GM12878 (cell line): Measurements from ENCODE around the gene ZFP64. TPM values are rescaled to one million over a fixed set of nuclear protein-coding genes. Genes with fewer than 3 reads are reported as not detected.

Experiments used
- BCL3 ChIP-seq: IDR thresholded peaks from 2 replicates; pipeline ENCODE4 v1.6.1; 2011; ENCODE audit warnings: borderline replicate concordance, low read depth, mild to moderate bottlenecking, moderate library complexity, low read length; ENCODE audit not compliant: insufficient read depth, poor library complexity, severe bottlenecking
- BHLHE40 ChIP-seq, 2 experiments: fragments of 450-650 bp in 1 of 2; IDR thresholded peaks; 2 replicates each; pipeline ENCODE4 v1.6.1; 2011 to 2017; ENCODE audit warnings: low read depth in 2 of 2, borderline replicate concordance in 1 of 2, improper control_type of control experiment in 1 of 2, low read length in 1 of 2, mild to moderate bottlenecking in 1 of 2
- CHD4 ChIP-seq: fragments of 200-600 bp; sonication (generic); IDR thresholded peaks from 2 replicates; pipeline ENCODE4 v1.6.1; 2016; ENCODE audit warnings: mild to moderate bottlenecking
- E2F4 ChIP-seq: IDR thresholded peaks from 2 replicates; pipeline ENCODE4 v1.6.1; 2012; ENCODE audit warnings: low read depth, low read length, improper control_type of control experiment
- ETV6 ChIP-seq, 2 experiments: fragments of 450-650 bp in 1 of 2; IDR thresholded peaks in 1 of 2; conservative IDR thresholded peaks in 1 of 2; 2 replicates each; pipeline ENCODE4 v1.6.1; 2014; ENCODE audit warnings: antibody characterized with exemption in 1 of 2, borderline replicate concordance in 1 of 2, low read depth in 1 of 2, mild to moderate bottlenecking in 1 of 2, moderate library complexity in 1 of 2
- FOXK2 ChIP-seq: fragments of 450-650 bp; IDR thresholded peaks from 2 replicates; pipeline ENCODE4 v1.6.1; 2017; ENCODE audit warnings: mild to moderate bottlenecking, moderate library complexity
- GATAD2B ChIP-seq: fragments of 450-650 bp; conservative IDR thresholded peaks from 2 replicates; pipeline ENCODE4 v1.6.1; 2017; ENCODE audit warnings: low read depth, mild to moderate bottlenecking, moderate library complexity
- IKZF1 ChIP-seq: fragments of 450-650 bp; conservative IDR thresholded peaks from 2 replicates; pipeline ENCODE4 v1.6.1; 2017; ENCODE audit warnings: antibody characterized with exemption, mild to moderate bottlenecking
- IRF3 ChIP-seq: fragments of 450-650 bp; IDR thresholded peaks from 2 replicates; pipeline ENCODE4 v1.6.1; 2014; ENCODE audit warnings: mild to moderate bottlenecking
- KDM1A ChIP-seq: fragments of 200-600 bp; sonication (generic); IDR thresholded peaks from 2 replicates; pipeline ENCODE4 v1.6.1; 2016; ENCODE audit warnings: borderline replicate concordance
- MXI1 ChIP-seq: fragments of 150-350 bp; IDR thresholded peaks from 2 replicates; pipeline ENCODE4 v1.6.1; 2011; ENCODE audit warnings: low read depth, mild to moderate bottlenecking, inconsistent platforms, low read length, improper control_type of control experiment
- NFYA ChIP-seq: IDR thresholded peaks from 2 replicates; pipeline ENCODE4 v1.6.1; 2011; ENCODE audit warnings: low read depth, mild to moderate bottlenecking, low read length, improper control_type of control experiment, borderline replicate concordance
- NR2C1 ChIP-seq: fragments of 450-650 bp; IDR thresholded peaks from 2 replicates; pipeline ENCODE4 v1.6.1; 2017; ENCODE audit warnings: antibody characterized with exemption, mild to moderate bottlenecking, moderate library complexity
- NRF1 ChIP-seq: conservative IDR thresholded peaks from 2 replicates; pipeline ENCODE4 v1.6.1; 2011; ENCODE audit warnings: mild to moderate bottlenecking, low read depth, low read length, improper control_type of control experiment
- RAD51 ChIP-seq: fragments of 450-650 bp; IDR thresholded peaks from 2 replicates; pipeline ENCODE4 v1.6.1; 2016; ENCODE audit warnings: moderate library complexity, mild to moderate bottlenecking, inconsistent platforms
- RB1 ChIP-seq: fragments of 450-650 bp; formaldehyde crosslinking; IDR thresholded peaks from 2 replicates; pipeline ENCODE4 v1.6.1; 2017; ENCODE audit warnings: mild to moderate bottlenecking, borderline replicate concordance
- RELA ChIP-seq: fragments of 450-650 bp; IDR thresholded peaks from 2 replicates; pipeline ENCODE4 v1.8.0; 2014; ENCODE audit warnings: borderline replicate concordance; ENCODE audit not compliant: partially characterized antibody
- RUNX3 ChIP-seq: IDR thresholded peaks from 2 replicates; pipeline ENCODE4 v1.6.1; 2012; ENCODE audit warnings: low read length, inconsistent platforms
- SPI1 ChIP-seq: IDR thresholded peaks from 2 replicates; pipeline ENCODE4 v1.6.1; 2011; ENCODE audit warnings: low read depth, mild to moderate bottlenecking, low read length, moderate library complexity, borderline replicate concordance; ENCODE audit not compliant: insufficient read depth
- SRF ChIP-seq, 2 experiments: IDR thresholded peaks; 2 replicates each; pipeline ENCODE4 v1.6.1; 2011; ENCODE audit warnings: low read depth in 2 of 2, low read length in 2 of 2, mild to moderate bottlenecking in 1 of 2, moderate library complexity in 1 of 2
- TCF7 ChIP-seq: IDR thresholded peaks from 2 replicates; pipeline ENCODE4 v1.6.1; 2014; ENCODE audit warnings: antibody characterized with exemption, borderline replicate concordance
- YY1 ChIP-seq: IDR thresholded peaks from 2 replicates; pipeline ENCODE4 v1.6.1; 2011; ENCODE audit warnings: low read depth, mild to moderate bottlenecking, low read length
- ZNF24 ChIP-seq: fragments of 450-650 bp; IDR thresholded peaks from 2 replicates; pipeline ENCODE4 v1.6.1; 2017; ENCODE audit warnings: antibody characterized with exemption, mild to moderate bottlenecking
- ZZZ3 ChIP-seq: IDR thresholded peaks from 2 replicates; pipeline ENCODE4 v1.6.1; 2011; ENCODE audit warnings: low read depth; ENCODE audit not compliant: control insufficient read depth, insufficient read length
- polyA plus RNA-seq, 11 experiments: library from polyadenylated mRNA; depleted of rRNA in 4 of 11; unstranded in 6 of 11; stranded (reverse) in 5 of 11; fragments of >200 nt; fragmentation: Nextera tagmentation in 4 of 11; fragmentation: Illumina TruSeq in 1 of 11; extraction: Ambion mirVana in 4 of 11; extraction: Trizol in 1 of 11; gene quantifications; 1 replicate in 1 of 11; 2 replicates in 10 of 11; pipeline versions ENCODE4 v1.2.1 to v1.2.3, GENCODE V29; 2011 to 2016; ENCODE audit warnings: inconsistent platforms in 2 of 11, missing spikeins in 2 of 11, low read depth in 1 of 11
- total RNA-seq, 4 experiments: library from RNA; depleted of rRNA in 3 of 4; stranded (reverse); fragments of >200 nt in 3 of 4; fragmentation: Illumina TruSeq in 1 of 4; extraction: Trizol in 1 of 4; gene quantifications; 2 replicates each; pipeline versions ENCODE4 v1.2.1 to v1.2.3, GENCODE V29; 2013 to 2021
- TF ChIP-seq, protein P1 (sequence below): fragments of 450-650 bp; IDR thresholded peaks from 2 replicates; pipeline ENCODE4 v1.6.1; 2017; ENCODE audit warnings: low read depth, mild to moderate bottlenecking, moderate library complexity

ZFP64 gene
- total and polyA plus RNA-seq, 10 of the 15 experiments (the other 5 are each of a cell fraction or from before 2014, with no cell fraction given) = 2.3 to 21.8 (median 11.8) TPM

GRCh38 chr20:52179331-52180179, 12.0 kb downstream of the ZFP64 start (continued):
- TF ChIP-seq IKZF1 (peak; percentile 73), NR2C1 (no peak), NRF1 (no peak), RAD51 (no peak), GATAD2B (no peak), RUNX3 (peak; percentile 95), RB1 (no peak), KDM1A (no peak), YY1 (0 out of 2 replicates have a peak, but pooled peaks have one; percentile 74), RELA (no peak), BHLHE40 (IDR thresholded peaks at IDR 0.05; ENCODE audit: borderline replicate concordance in 1 of 2, low read depth in 2 of 2, low read length in 1 of 2) (peak; percentile 55 to 70; a peak in 3 of 4 replicates), NFYA (no peak), ZNF24 (peak; percentile 50; the same call in 1 of the 2 replicates), SRF (IDR thresholded peaks at IDR 0.05; ENCODE audit: low read depth in 2 of 2, low read length in 2 of 2) (no peak), IRF3 (no peak), TCF7 (no peak), MXI1 (0 out of 2 replicates have a peak, but pooled peaks have one; percentile 17), SPI1 (peak; percentile 19; the same call in 1 of the 2 replicates), ETV6 (conservative IDR thresholded peaks at IDR 0.05 in 1 of 2, IDR thresholded peaks at IDR 0.05 in 1 of 2; ENCODE audit: borderline replicate concordance in 1 of 2, low read depth in 1 of 2) (no peak), FOXK2 (peak; percentile 32; the same call in 1 of the 2 replicates), CHD4 (no peak), ZZZ3 (no peak), BCL3 (peak; percentile 71), E2F4 (no peak)
- TF ChIP-seq, protein P1, sequence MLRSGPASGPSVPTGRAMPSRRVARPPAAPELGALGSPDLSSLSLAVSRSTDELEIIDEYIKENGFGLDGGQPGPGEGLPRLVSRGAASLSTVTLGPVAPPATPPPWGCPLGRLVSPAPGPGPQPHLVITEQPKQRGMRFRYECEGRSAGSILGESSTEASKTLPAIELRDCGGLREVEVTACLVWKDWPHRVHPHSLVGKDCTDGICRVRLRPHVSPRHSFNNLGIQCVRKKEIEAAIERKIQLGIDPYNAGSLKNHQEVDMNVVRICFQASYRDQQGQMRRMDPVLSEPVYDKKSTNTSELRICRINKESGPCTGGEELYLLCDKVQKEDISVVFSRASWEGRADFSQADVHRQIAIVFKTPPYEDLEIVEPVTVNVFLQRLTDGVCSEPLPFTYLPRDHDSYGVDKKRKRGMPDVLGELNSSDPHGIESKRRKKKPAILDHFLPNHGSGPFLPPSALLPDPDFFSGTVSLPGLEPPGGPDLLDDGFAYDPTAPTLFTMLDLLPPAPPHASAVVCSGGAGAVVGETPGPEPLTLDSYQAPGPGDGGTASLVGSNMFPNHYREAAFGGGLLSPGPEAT = peak; percentile 77
